HFF-Myc (cell line): ENCODE data around the gene MGAM2.

Experiments used
- DNase-seq: peaks from one replicate; pipeline ENCODE4 v3.0.0-alpha.2; 2011; ENCODE audit warnings: low read depth; ENCODE audit errors: extremely low read depth
- H3K4me3 ChIP-seq: replicated peaks from 2 replicates; pipeline ENCODE4 v1.5.1; 2011; ENCODE audit warnings: low read depth, mild to moderate bottlenecking, control low read depth, low read length
- TF ChIP-seq, protein P1 (sequence below): IDR thresholded peaks from 2 replicates; pipeline ENCODE4 v1.5.1; 2012; ENCODE audit warnings: mild to moderate bottlenecking, low read depth, low read length, control low read depth; ENCODE audit errors: missing control alignments

MGAM2 gene

DNA sequence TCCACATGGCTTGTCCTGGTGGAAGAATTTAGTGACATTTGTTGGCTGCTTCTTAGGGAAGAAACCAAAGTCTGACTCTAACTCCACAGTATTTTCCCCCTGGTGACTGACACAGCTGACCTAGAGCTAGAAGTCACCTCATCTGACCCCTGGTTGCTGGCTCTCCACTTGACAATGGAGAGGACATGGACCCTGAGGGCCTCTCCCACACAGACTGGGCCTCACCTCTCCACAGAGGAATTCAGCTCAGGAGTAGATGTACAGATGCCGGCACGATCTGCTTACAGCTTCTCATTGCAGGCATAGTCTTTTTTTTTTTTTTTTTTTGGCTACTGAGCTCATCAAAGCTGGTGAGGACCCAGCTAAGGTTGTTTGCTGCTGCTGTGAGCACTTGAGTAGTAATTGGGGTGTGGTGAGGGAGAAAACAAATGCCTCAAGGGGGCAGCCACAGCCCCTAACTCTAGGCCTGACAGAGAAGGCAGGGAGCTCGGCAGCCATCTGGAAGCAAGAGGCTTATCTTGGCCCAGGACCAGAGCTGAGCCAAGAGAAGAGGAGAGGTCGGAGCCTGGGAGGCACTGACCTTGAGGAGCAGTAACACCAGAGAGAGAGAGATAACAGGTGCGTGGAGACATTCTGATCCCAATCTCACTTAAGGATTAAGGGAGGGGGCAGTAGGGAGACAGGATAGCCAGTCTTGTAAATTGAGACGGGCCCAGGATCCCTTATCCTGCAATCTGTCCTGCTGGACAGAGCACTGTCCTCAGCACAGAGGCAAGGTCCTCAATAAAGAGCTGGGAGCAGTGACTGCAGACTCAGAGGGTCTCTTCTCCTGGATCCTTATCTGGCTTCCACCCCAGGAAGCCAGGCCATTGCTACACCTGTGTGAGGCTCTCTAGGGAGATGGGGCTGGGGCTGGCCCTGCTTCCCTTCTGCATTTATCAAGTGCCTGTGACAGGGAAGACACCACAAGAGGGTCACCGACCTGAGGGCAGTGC, 136.9 kb downstream of the MGAM2 start:
- DNase-seq, result no peak
- TF ChIP-seq, protein P1, sequence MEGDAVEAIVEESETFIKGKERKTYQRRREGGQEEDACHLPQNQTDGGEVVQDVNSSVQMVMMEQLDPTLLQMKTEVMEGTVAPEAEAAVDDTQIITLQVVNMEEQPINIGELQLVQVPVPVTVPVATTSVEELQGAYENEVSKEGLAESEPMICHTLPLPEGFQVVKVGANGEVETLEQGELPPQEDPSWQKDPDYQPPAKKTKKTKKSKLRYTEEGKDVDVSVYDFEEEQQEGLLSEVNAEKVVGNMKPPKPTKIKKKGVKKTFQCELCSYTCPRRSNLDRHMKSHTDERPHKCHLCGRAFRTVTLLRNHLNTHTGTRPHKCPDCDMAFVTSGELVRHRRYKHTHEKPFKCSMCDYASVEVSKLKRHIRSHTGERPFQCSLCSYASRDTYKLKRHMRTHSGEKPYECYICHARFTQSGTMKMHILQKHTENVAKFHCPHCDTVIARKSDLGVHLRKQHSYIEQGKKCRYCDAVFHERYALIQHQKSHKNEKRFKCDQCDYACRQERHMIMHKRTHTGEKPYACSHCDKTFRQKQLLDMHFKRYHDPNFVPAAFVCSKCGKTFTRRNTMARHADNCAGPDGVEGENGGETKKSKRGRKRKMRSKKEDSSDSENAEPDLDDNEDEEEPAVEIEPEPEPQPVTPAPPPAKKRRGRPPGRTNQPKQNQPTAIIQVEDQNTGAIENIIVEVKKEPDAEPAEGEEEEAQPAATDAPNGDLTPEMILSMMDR, result no peak

DNA sequence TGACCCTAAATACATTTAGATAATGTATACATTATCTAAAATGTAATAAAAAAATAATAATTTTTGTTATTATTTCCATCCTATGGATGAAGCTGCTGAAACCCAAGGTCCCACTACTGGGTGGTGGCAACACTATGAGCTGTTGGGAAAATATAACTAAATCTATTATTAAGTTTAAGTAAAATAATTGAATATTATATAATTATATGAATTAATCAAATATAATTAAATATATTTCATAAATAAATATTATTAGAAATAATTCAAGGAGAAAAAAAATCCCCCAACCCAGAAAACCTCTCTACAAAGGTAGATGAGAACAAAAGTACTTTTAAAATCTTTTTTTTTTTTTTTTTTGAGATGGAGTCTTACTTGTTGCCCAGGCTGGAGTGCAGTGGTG, 138.4 kb downstream of the MGAM2 start:
- no peak overlapping the region for H3K4me3 ChIP-seq
- no peak for DNase-seq
- TF ChIP-seq, protein P1, result no peak

More for the DNA sequence above, 136.9 kb downstream of the MGAM2 start:
- H3K4me3 ChIP-seq, result no peak overlapping the region

DNA sequence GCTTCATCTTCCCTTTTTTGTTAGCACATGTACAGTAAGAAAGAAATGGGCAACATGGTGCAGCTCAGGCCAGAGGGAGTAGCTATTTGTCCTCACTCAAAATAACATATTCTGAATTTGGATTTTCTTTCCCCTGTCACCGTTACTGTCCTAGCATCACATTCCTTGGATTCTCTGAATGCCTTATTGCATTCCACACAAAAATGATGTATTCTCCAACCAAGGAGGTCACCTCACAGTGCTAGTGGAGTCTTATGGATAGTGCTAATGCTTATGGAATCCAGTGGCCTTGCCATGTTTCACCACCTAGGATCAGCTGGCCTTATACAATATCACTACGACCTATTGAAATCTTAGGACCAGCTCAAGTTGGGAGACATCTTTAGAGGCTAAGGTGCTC, 139.2 kb downstream of the MGAM2 start:
- DNase-seq, result no peak
- no peak overlapping the region for H3K4me3 ChIP-seq
- TF ChIP-seq, protein P1, result no peak

DNA sequence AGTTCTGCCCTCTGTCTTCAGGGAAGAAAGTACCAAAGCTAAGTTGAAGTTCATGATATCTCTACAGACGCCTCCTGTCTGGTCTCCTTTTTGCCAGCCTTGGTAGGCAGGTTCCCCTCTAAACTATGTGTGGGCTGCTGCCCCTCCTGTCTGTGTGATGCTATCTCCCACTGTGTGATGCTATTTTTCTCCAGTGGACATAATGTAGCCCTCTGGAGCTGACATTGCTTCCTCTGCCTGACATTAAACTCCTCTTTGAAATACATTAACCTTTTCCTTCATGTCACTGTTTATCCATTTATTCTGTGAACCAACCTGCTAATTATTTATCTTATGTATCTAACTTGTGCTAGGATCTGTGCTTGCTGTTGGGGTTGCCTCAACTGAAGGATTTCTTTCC, 146.4 kb downstream of the MGAM2 start, which contains the start of gene PRSS58:
Gene PRSS58 (minus strand): TSS at position 101 of the 400 bp plus-strand sequence. CDS start 351 bp downstream, outside the sequence.
- no peak within 1 kb of the TSS for H3K4me3 ChIP-seq
- TF ChIP-seq, protein P1, result no peak
- DNase-seq, result no peak

DNA sequence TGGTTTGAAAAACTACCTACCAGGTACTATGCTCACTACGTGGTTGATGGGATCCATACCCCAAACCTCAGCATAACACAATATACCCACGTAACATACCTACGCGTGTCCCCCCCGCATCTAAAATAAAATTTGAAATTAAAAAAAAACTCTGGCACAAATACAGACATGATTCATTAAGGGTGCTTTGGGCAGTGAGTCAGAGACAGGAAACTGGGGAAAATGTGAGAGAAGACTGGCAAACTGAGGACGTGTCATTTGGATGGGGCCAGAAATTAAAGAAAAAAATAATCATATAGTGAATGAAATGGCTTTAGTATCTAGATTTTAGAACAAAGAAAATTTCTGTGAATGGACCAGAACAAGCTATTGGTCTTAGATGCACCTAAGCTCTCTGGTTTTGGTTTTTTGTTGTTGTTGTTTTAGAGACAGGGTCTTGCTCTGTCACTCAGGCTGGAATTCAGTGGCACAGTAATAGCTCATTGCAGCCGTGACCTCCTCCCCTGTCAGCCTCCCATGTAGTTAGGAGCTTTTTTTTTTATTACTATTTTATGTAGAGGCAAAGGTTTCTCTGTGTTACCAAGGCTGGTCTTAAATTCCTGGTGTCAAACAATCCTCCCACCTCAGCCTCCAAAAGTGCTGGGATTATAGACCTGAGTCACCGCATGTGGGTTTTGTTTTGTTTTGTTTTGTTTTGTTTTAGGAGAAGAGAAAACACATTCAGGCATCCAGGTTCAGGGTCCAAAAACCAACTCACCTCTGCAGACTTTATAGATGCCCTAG, 152.3 kb downstream of the MGAM2 start:
- TF ChIP-seq, protein P1, result no peak
- no peak overlapping the region for H3K4me3 ChIP-seq
- no peak for DNase-seq
